GM18870 (cell line): ENCODE results near the gene NFIX.

ENCODE experiments used
- ATAC-seq: cut with Tn5 transposase; IDR thresholded peaks from one replicate; pipeline ENCODE4 v1.9.1; 2021; ENCODE audit warnings: moderate library complexity; ENCODE audit not compliant: unreplicated experiment

Gene NFIX

DNA sequence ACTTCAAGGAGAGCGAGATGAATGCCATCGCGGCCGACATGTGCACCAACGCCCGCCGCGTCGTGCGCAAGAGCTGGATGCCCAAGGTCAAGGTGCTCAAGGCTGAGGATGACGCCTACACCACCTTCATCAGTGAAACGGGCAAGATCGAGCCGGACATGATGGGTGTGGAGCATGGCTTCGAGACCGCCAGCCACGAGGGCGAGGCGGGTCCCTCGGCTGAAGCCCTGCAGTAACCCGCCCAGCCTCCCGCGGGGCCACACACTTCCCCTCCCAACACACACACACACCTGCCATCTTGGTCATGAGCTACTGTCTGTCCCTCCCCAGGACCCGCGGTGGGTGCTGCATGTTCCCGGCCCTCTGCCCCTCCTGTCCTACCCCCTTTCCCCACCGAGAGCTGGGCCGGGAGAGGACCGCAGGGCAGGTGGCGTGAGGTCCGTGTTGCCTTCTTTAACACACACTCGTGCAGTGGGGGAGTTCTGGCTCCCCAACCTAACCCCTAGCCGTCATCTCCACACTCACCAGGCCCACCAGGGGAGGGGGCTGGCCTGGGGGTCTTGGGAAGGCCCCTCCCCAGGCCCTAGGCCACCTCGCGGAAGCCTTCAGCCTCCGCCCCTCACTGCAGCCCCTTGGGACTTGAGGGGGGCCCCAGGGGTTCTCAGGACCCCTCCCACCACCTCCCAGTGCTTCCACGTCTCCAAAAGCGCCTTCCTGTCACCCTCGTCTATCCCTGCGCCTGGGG lies 143.1 kb downstream of the NFIX start:
- ATAC-seq = no peak

DNA sequence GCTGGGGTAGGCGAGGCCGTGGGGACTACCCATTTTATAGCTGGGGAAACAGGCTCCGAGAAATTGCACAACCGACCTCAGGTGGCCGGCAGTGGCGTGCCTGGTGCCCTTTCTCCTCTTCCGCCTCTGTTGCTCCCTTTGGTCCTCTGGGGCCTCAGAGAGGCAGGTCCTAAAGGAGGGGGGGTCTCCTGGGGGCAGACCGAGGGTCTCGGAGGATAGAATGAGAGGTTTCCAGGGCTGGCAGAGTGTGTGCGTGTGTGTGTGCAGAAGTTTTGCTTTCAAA lies 143.6 kb downstream of the NFIX start:
- ATAC-seq = no peak

DNA sequence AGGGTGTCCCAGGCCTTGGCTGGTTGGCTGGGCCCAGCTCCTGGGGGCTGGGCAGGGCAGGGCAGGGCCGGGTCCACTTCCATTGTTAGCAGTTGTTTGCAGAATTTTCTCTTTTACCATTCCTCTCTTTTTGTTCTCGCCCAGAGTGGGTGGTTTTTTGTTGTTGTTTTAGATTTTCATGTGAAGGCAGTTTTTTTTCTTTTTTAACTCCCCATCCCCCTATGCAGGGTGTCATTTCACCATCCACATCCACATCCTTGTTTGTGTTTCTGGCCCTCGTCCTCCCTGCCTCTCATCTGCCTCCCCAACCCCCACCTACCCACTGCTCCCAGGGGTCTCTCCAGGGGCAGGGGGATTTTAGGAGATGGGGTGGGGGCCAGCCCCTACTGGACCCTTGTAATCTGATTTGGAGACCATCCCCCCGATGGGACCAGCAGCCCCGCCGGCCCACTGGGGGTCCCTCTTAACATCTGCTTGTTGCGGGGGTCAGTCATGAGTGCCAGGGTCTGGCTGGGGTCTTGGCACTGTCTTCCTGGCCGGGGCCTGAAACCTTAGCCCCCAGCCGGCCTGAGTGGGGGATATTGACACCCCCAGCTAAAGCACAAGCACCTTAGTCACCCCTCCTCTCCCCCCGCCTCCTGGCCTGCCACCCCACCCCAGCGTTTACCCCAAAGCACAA lies 144.5 kb downstream of the NFIX start:
- no peak for ATAC-seq

DNA sequence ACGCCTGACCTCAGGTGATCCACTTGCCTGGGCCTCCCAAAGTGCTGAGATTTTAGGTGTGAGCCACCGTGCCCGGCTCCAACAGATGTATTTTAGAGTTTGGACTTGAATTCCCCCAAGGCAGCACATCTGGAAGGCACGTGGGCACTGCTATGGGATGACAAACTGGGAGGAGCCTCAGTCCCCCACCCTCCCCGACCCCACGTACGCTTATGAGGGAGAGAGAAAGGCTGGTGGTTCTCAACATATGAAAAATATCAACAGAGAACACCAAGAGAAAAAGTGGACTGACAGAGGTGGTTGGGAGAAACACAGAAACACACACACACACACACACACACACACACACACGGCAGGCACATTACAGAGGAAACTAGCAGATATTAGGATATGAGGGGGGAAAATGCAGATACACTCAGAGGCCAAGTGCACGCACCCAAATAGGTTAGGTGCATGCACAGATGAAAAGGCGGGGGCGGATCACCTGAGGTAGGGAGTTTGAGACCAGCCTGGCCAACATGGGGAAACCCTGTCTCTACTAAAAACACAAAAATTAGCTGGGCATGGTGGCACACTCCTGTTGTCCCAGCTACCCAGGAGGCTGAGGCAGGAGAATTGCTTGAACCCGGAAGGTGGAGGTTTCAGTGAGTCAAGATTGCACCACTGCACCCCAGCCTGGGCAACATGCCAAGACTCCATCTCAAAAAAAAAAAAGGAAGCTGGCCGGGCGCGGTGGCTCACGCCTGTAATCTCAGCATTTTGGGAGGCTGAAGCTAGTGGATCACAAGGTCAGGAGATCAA lies 151.7 kb downstream of the NFIX start:
- ATAC-seq = no peak
